Lung (tissue), 12 donors: ENCODE data around the gene TMEM150B. TPM values are rescaled to one million over a fixed set of nuclear protein-coding genes. Genes with fewer than 3 reads are reported as not detected.

Experiments
- ATAC-seq: fragments of 200-7000 bp; cut with Tn5 transposase; one replicate; pipeline ENCODE4 v1.9.1; 2020; ENCODE audit warnings: moderate number of reproducible peaks; ENCODE audit not compliant: insufficient read depth, low FRiP score
- DNase-seq, 3 donors: peaks; one replicate each; pipeline ENCODE4 v3.0.0-alpha.2; 2013 to 2017
- H3K27ac ChIP-seq, 2 donors: one replicate each; pipeline ENCODE4 v1.5.1; 2013; ENCODE audit warnings: mild to moderate bottlenecking in 2 of 2, moderate library complexity in 2 of 2, control low read depth in 1 of 2, inconsistent platforms in 1 of 2, low read depth in 1 of 2, low read length in 1 of 2
- H3K27me3 ChIP-seq, 3 donors: one replicate each; pipeline ENCODE4 v1.5.1; 2013; ENCODE audit warnings: low read length in 2 of 3; ENCODE audit not compliant: control insufficient read depth in 3 of 3, insufficient read depth in 3 of 3
- H3K36me3 ChIP-seq, 4 donors: one replicate each; pipeline ENCODE4 v1.5.1; 2013; ENCODE audit warnings: low read length in 4 of 4, mild to moderate bottlenecking in 1 of 4, moderate library complexity in 1 of 4; ENCODE audit not compliant: control insufficient read depth in 4 of 4, insufficient read depth in 4 of 4
- H3K4me1 ChIP-seq, 5 donors: one replicate each; pipeline ENCODE4 v1.5.1; 2013; ENCODE audit warnings: low read length in 5 of 5, mild to moderate bottlenecking in 2 of 5, moderate library complexity in 1 of 5; ENCODE audit not compliant: control insufficient read depth in 5 of 5, insufficient read depth in 5 of 5
- H3K4me3 ChIP-seq: one replicate; pipeline ENCODE4 v1.5.1; 2013; ENCODE audit warnings: mild to moderate bottlenecking, control low read depth, moderate library complexity
- H3K9ac ChIP-seq, 2 donors: one replicate each; pipeline ENCODE4 v1.5.1; 2013; ENCODE audit warnings: low read length in 2 of 2, control low read depth in 1 of 2; ENCODE audit not compliant: insufficient read depth in 1 of 2
- H3K9me3 ChIP-seq, 4 donors: one replicate each; pipeline ENCODE4 v1.5.1; 2013; ENCODE audit warnings: low read length in 3 of 4, mild to moderate bottlenecking in 1 of 4, moderate library complexity in 1 of 4; ENCODE audit not compliant: control insufficient read depth in 4 of 4, insufficient read depth in 3 of 4
- CTCF ChIP-seq: IDR thresholded peaks from 2 replicates; pipeline ENCODE4 v1.5.1; 2012; ENCODE audit warnings: mild to moderate bottlenecking; ENCODE audit errors: control extremely low read depth, extremely low read depth
- WGBS, 2 donors: extraction: QIAGEN DNeasy Blood & Tissue Kit; methylation state at CpG; one replicate each; pipeline ENCODE4 v1.1.7; 2013; 5-methylcytosine and 5-hydroxymethylcytosine counted together
- polyA plus RNA-seq, 2 donors: library from polyadenylated mRNA; stranded (reverse); fragments of 200-250 nt; gene quantifications; one replicate each; pipeline ENCODE4 v1.2.1, GENCODE V29; 2013
- total RNA-seq, 2 donors: library from RNA; depleted of rRNA in 1 of 2; stranded (reverse); fragments of >200 nt in 1 of 2; gene quantifications; one replicate each; pipeline ENCODE4 v1.2.1, GENCODE V29; 2014 to 2021
- donor health status: control.
- donor health status: control.
- donor health status: Bipolar disorder and iron deficiency.
- donor health status: healthy.
- donor health status: DM: yes; HTN: yes; CAD: no.

TMEM150B gene
- total and polyA plus RNA-seq, 4 donors, result 2.3 to 23.0 (median 17.0) TPM

- TF ChIP-seq CTCF, result no peak
Measured at GRCh38 chr19:55315956-55316525, 9.1 kb downstream of the TMEM150B start.

DNA sequence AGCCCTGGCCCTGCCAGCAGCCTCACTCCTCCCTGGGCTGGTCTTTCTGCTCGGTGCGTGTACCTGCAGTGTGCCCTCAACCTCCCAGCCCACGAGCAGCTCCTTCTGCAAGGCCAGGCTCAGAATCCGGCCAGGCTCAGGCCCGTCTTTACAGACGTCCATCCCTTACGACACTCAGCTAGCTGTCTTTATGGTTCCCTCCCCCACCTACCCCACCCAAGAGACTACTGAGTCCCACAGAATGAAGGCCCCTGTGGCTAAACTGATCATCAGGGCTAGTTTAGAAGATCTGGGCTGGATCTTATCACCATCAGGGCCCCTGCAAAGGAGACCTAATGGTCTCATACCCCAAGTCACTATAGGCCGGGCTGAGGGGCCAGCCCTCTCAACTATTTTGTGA is 10.7 kb downstream of the TMEM150B start:
- no peak overlapping the region for H3K27ac ChIP-seq
- no peaks in the 10 kb centered on the region for H3K27me3 ChIP-seq
- DNase-seq, result no peak
- no peak for ATAC-seq
- 87 to 90% methylated on average over 8 of the region's 8 CpGs for WGBS, 2 donors
- H3K36me3 ChIP-seq, result peaks cover 0 to 6% (median 2%) of the 10 kb centered on the region in 4 donors
- H3K9me3 ChIP-seq, result peaks cover 0 to 2% (median 0%) of the 10 kb centered on the region in 4 donors
- H3K9ac ChIP-seq, result no peak overlapping the region
- TF ChIP-seq CTCF, result no peak
- H3K4me3 ChIP-seq, result no peak overlapping the region
- H3K4me1 ChIP-seq, result no peaks in the 10 kb centered on the region

More at GRCh38 chr19:55315956-55316525, 9.1 kb downstream of the TMEM150B start:
- Histone ChIP-seq H3K9ac (no peak overlapping the region), H3K9me3 (peaks cover 0 to 2% (median 0%) of the 10 kb centered on the region in 4 donors), H3K4me3 (no peak overlapping the region), H3K27ac (no peak overlapping the region), H3K36me3 (peaks cover 0 to 6% (median 0%) of the 10 kb centered on the region in 4 donors), H3K4me1 (no peaks in the 10 kb centered on the region), H3K27me3 (no peaks in the 10 kb centered on the region)
- DNase-seq (no peak), ATAC-seq (no peak)
- WGBS, 2 donors, result 76 to 87% methylated on average over 13 of the region's 13 CpGs

DNA sequence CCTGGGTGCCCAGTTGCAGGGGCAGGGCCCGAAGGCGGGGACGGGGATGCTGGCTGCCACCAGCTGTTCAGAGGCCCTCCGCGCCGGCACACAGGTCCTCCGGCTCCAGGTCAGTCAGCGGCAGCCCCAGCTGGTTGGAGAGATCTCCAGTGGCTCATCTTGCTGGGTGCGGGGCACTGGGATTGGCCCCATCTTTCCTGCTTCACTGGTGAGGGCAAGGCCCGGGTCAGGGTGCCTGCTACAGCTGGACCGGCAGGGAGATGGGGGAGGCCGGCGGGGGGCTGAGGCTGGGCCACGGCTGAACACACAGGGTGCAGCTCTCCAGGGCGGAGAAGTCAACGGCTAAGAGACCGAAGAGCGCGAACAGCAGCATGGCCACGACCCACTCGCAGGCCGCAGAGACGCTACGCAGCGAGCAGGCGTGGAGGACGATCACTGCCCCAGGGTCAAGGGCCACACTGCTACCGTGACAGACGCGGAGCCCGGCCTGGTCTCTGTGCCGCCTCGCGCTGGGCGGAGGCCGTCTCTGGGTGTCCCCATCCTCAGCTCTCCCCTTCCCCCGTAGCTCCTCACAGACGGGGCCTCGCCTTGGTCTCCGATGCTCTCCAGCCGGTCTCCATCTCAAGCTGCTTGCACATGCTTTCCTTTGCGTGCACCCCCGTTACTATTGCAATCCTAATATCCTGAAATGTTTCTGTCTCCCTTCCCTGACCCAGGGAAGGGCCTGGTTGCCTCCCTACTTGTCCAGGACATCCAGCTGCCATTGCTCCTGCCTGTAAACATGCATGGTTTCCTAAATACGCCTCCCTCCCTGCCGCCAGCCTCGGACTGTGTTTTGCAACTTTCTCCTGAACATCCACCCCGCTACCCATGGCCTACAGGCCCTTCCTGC is 12.3 kb downstream of the TMEM150B start:
- H3K9me3 ChIP-seq, result peaks cover 0 to 2% (median 0%) of the 10 kb centered on the region in 4 donors
- WGBS, 2 donors, result 83 to 87% methylated on average over 47 of the region's 47 CpGs
- no peaks in the 10 kb centered on the region for H3K4me1 ChIP-seq
- DNase-seq (peak; percentile 30 to 35 (median 31)), ATAC-seq (no peak)
- TF ChIP-seq CTCF, result no peak
- H3K27me3 ChIP-seq, result no peaks in the 10 kb centered on the region
- H3K9ac ChIP-seq, result no peak overlapping the region
- H3K36me3 ChIP-seq, result peaks cover 0 to 8% (median 4%) of the 10 kb centered on the region in 4 donors
- no peak overlapping the region for H3K27ac ChIP-seq
- H3K4me3 ChIP-seq, result no peak overlapping the region
